WTC11 (cell line): ENCODE results near the gene ZFHX3. TPM values are rescaled to one million over a fixed set of nuclear protein-coding genes. Genes with fewer than 3 reads are reported as not detected.

ENCODE experiments used
- ATAC-seq: fragments of 200-7000 bp; cut with Tn5 transposase; 2 replicates; pipeline ENCODE4 v1.10.0; 2021; ENCODE audit warnings: mild to moderate bottlenecking, moderate library complexity
- CTCF ChIA-PET: fragments of 300-600 bp; sonication (Branson Sonifier 250); formaldehyde crosslinking; loops from one replicate; lab custom pipeline; 2021; ENCODE audit warnings: antibody characterized with exemption; lab: Charles Lee
- POLR2A ChIA-PET: fragments of 350-600 bp; sonication (Branson Sonifier 250); formaldehyde crosslinking; loops from one replicate; lab custom pipeline; 2021; ENCODE audit warnings: antibody characterized with exemption; lab: Charles Lee
- DNase-seq: peaks from one replicate; pipeline ENCODE4 v3.0.0; 2021; ENCODE audit warnings: low spot score
- H3K27ac Mint-ChIP-seq: 2 replicates; pipeline ENCODE4 v1.8.0; 2021; ENCODE audit warnings: mixed read lengths
- H3K27me3 Mint-ChIP-seq: 2 replicates; pipeline ENCODE4 v1.8.0; 2021; ENCODE audit warnings: low read depth, mild to moderate bottlenecking, moderate library complexity, mixed read lengths
- H3K36me3 Mint-ChIP-seq: 2 replicates; pipeline ENCODE4 v1.8.0; 2021; ENCODE audit warnings: mixed read lengths
- H3K4me1 Mint-ChIP-seq: 2 replicates; pipeline ENCODE4 v1.8.0; 2022; ENCODE audit warnings: mixed read lengths
- H3K4me3 Mint-ChIP-seq: 2 replicates; pipeline ENCODE4 v1.8.0; 2021; ENCODE audit warnings: mild to moderate bottlenecking, moderate library complexity, mixed read lengths
- H3K9me3 Mint-ChIP-seq: 2 replicates; pipeline ENCODE4 v1.8.0; 2021; ENCODE audit warnings: mixed read lengths
- ATF1 ChIP-seq: sonication (generic); formaldehyde crosslinking; IDR thresholded peaks from 2 replicates; pipeline ENCODE4 v1.8.1; 2023; ENCODE audit warnings: mild to moderate bottlenecking, moderate library complexity, missing genetic modification reagents
- CDX4 ChIP-seq: fragments of 250-450 bp; sonication (Bioruptor Pico); IDR thresholded peaks from 2 replicates; pipeline ENCODE4 v1.9.0; 2021; ENCODE audit warnings: moderate library complexity, mild to moderate bottlenecking, inconsistent platforms, borderline replicate concordance
- ERG ChIP-seq: fragments of 250-450 bp; sonication (Bioruptor Pico); IDR thresholded peaks from 2 replicates; pipeline ENCODE4 v1.8.0; 2021; ENCODE audit warnings: mild to moderate bottlenecking
- FOXK1 ChIP-seq: sonication (generic); formaldehyde crosslinking; IDR thresholded peaks from 2 replicates; pipeline ENCODE4 v1.8.0; 2022; ENCODE audit warnings: mild to moderate bottlenecking, moderate library complexity, missing genetic modification reagents
- NR2C2 ChIP-seq: sonication (generic); formaldehyde crosslinking; IDR thresholded peaks from 2 replicates; pipeline ENCODE4 v1.8.0; 2022; ENCODE audit warnings: mild to moderate bottlenecking, missing genetic modification reagents
- SMAD4 ChIP-seq: sonication (generic); formaldehyde crosslinking; IDR thresholded peaks from 2 replicates; pipeline ENCODE4 v1.8.0; 2022; ENCODE audit warnings: mild to moderate bottlenecking, missing genetic modification reagents
- STAT6 ChIP-seq: sonication (generic); formaldehyde crosslinking; conservative IDR thresholded peaks from 2 replicates; pipeline ENCODE4 v1.8.1; 2023; ENCODE audit warnings: mild to moderate bottlenecking, low read depth, missing genetic modification reagents, moderate library complexity
- TCF7 ChIP-seq: sonication (generic); formaldehyde crosslinking; IDR thresholded peaks from 2 replicates; pipeline ENCODE4 v1.8.0; 2022; ENCODE audit warnings: mild to moderate bottlenecking, low read depth, missing genetic modification reagents, moderate library complexity
- TP53 ChIP-seq: sonication (generic); formaldehyde crosslinking; IDR thresholded peaks from 2 replicates; pipeline ENCODE4 v1.8.1; 2023; ENCODE audit warnings: mild to moderate bottlenecking, missing genetic modification reagents
- ZNF138 ChIP-seq: sonication (generic); formaldehyde crosslinking; conservative IDR thresholded peaks from 2 replicates; pipeline ENCODE4 v1.8.1; 2022; ENCODE audit warnings: mild to moderate bottlenecking, moderate library complexity, missing genetic modification reagents
- total RNA-seq: library from RNA; stranded (reverse); gene quantifications from 3 replicates; pipeline ENCODE4 v1.2.3, GENCODE V29; 2021

ZFHX3 gene
- total RNA-seq, 1 experiment from 2014 or later: 5.7 TPM

- no peak for TF ChIP-seq ERG (CRISPR knock-in tag)
Measured at GRCh38 chr16:72886346-72886974, 161.5 kb downstream of the ZFHX3 start (continued).

- POLR2A ChIA-PET: no interaction called here
- no peak overlapping the region for H3K4me3 Mint-ChIP-seq
- no peak for TF ChIP-seq CDX4 (CRISPR knock-in tag)
- TF ChIP-seq TP53 (CRISPR knock-in tag): no peak
- TF ChIP-seq, all 79 proteins: peak for 0
- H3K36me3 Mint-ChIP-seq: no peaks in the 10 kb centered on the region
- H3K9me3 Mint-ChIP-seq: no peaks in the 10 kb centered on the region
- no peak overlapping the region for H3K27ac Mint-ChIP-seq
- no peaks in the 10 kb centered on the region for H3K27me3 Mint-ChIP-seq
- CTCF ChIA-PET: interaction anchor here (0.6 kb wide), 1 partner anchor 606 kb away, joined by 3 read pairs; no protein-coding TSS in a partner anchor
- no peak for ATAC-seq
- no peak for DNase-seq
- H3K4me1 Mint-ChIP-seq: peaks cover 5% of the 10 kb centered on the region; the same call in 1 of the 2 replicates
Measured at GRCh38 chr16:72884573-72884972, 163.4 kb downstream of the ZFHX3 start.

- TF ChIP-seq TCF7 (CRISPR knock-in tag) (no peak), FOXK1 (CRISPR knock-in tag) (no peak), ZNF138 (CRISPR knock-in tag) (no peak)
- TF ChIP-seq, all 79 proteins: peak for 0
- Mint-ChIP-seq H3K4me3 (no peak overlapping the region), H3K9me3 (no peaks in the 10 kb centered on the region), H3K4me1 (peaks cover 5% of the 10 kb centered on the region; the same call in 1 of the 2 replicates), H3K27ac (no peak overlapping the region), H3K27me3 (no peaks in the 10 kb centered on the region), H3K36me3 (no peaks in the 10 kb centered on the region)
- DNase-seq (no peak), ATAC-seq (no peak)
- CTCF ChIA-PET: interaction anchor here (0.6 kb wide), 1 partner anchor 606 kb away, joined by 3 read pairs; no protein-coding TSS in a partner anchor
- POLR2A ChIA-PET: no interaction called here
Measured at GRCh38 chr16:72884037-72884436, 163.9 kb downstream of the ZFHX3 start.

DNA sequence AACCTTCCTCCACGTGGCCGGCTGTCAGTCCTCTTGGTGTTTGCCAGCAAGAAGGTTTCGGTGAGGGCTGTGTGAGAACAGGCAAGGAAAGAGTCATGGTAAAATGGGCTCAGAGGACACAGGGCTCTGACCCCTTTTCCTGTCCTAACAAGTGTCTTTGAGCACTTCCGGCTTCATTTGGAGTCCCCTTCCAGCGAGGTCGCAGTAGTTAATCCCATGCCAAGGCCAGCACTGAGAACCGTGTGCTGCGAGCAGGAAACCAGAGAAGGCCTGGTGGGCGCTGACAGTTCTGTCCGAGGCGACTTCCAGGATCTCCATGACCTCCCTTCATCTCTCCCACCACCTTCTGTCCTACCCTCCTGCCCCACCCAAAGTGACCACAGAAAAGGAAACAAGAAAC, 168.1 kb downstream of the ZFHX3 start:
- ATAC-seq: no peak
- no peak for DNase-seq
- Mint-ChIP-seq H3K4me1 (peaks cover 10% of the 10 kb centered on the region; the same call in 1 of the 2 replicates), H3K27ac (no peak overlapping the region), H3K36me3 (no peaks in the 10 kb centered on the region), H3K27me3 (no peaks in the 10 kb centered on the region), H3K4me3 (no peak overlapping the region), H3K9me3 (no peaks in the 10 kb centered on the region)
- CTCF ChIA-PET: no interaction called here
- TF ChIP-seq ATF1 (CRISPR knock-in tag): no peak
- no peak for TF ChIP-seq NR2C2 (CRISPR knock-in tag)
- no peak for TF ChIP-seq STAT6 (CRISPR knock-in tag)
- TF ChIP-seq SMAD4: no peak
- POLR2A ChIA-PET: no interaction called here
